Activated CD8-positive, alpha-beta memory T cell treated with anti-CD3 and anti-CD28 coated beads, Interleukin-2, amount 10 ng/mL, durations not matched to agents 7 days and 5 days (primary cell): ENCODE data around the gene EXOC1L. TPM values are rescaled to one million over a fixed set of nuclear protein-coding genes. Genes with fewer than 3 reads are reported as not detected.

Source experiments
- ATAC-seq: fragments of 150-1000 bp; cut with Tn5 transposase; one replicate; pipeline ENCODE4 v1.10.0; 2021; ENCODE audit warnings: moderate library complexity
- CTCF ChIA-PET: fragments of 350-600 bp; sonication (Branson Sonifier 250); formaldehyde crosslinking; loops from one replicate; lab custom pipeline; 2021; ENCODE audit warnings: antibody characterized with exemption; lab: Charles Lee
- DNase-seq: peaks from one replicate; pipeline ENCODE4 v3.0.0-alpha.2; 2020
- H3K27ac Mint-ChIP-seq: one replicate; pipeline ENCODE4 v1.8.0; 2021; ENCODE audit warnings: mild to moderate bottlenecking, mixed read lengths
- H3K27me3 Mint-ChIP-seq: one replicate; pipeline ENCODE4 v1.8.0; 2021; ENCODE audit warnings: mixed read lengths
- H3K36me3 Mint-ChIP-seq: one replicate; pipeline ENCODE4 v1.8.0; 2021; ENCODE audit warnings: mild to moderate bottlenecking, mixed read lengths
- H3K4me1 Mint-ChIP-seq: one replicate; pipeline ENCODE4 v1.8.0; 2021; ENCODE audit warnings: mixed read lengths
- H3K4me3 Mint-ChIP-seq: one replicate; pipeline ENCODE4 v1.8.0; 2021; ENCODE audit warnings: mild to moderate bottlenecking, moderate library complexity, mixed read lengths
- H3K9me3 Mint-ChIP-seq: one replicate; pipeline ENCODE4 v1.8.0; 2022; ENCODE audit warnings: low read depth, mixed read lengths
- total RNA-seq, 2 experiments: library from RNA; stranded (reverse); gene quantifications; one replicate each; pipeline ENCODE4 v1.2.3, GENCODE V29; 2021

The EXOC1L gene
- total RNA-seq, 2 experiments from 2014 or later = not detected

GRCh38 chr4:55868581-55869090 is 49.0 kb downstream of the EXOC1L start:
- Mint-ChIP-seq H3K36me3 (peaks cover 28% of the 10 kb centered on the region), H3K4me1 (peaks cover 26% of the 10 kb centered on the region), H3K27ac (peak overlapping the region; percentile 4), H3K27me3 (no peaks in the 10 kb centered on the region), H3K9me3 (no peaks in the 10 kb centered on the region), H3K4me3 (no peak overlapping the region)
- CTCF ChIA-PET = no interaction called here
- ATAC-seq (no peak), DNase-seq (no peak)

- CTCF ChIA-PET = interaction anchor here (1.3 kb wide), 1 partner anchor 76 kb away, joined by 3 read pairs; no protein-coding TSS in a partner anchor
- Mint-ChIP-seq H3K27me3 (no peaks in the 10 kb centered on the region), H3K27ac (no peak overlapping the region), H3K4me1 (peaks cover 13% of the 10 kb centered on the region), H3K36me3 (peaks cover 24% of the 10 kb centered on the region), H3K4me3 (no peak overlapping the region), H3K9me3 (no peaks in the 10 kb centered on the region)
- DNase-seq (no peak), ATAC-seq (no peak)
These were observed 51.8 kb downstream of the EXOC1L start for GRCh38 chr4:55871299-55871800.

- CTCF ChIA-PET = no interaction called here
- ATAC-seq (no peak), DNase-seq (no peak)
- H3K4me3 Mint-ChIP-seq = no peak overlapping the region
- peaks cover 4% of the 10 kb centered on the region for H3K4me1 Mint-ChIP-seq
- H3K9me3 Mint-ChIP-seq = no peaks in the 10 kb centered on the region
- no peaks in the 10 kb centered on the region for H3K27me3 Mint-ChIP-seq
- peaks cover 31% of the 10 kb centered on the region for H3K36me3 Mint-ChIP-seq
- H3K27ac Mint-ChIP-seq = no peak overlapping the region
These were observed 55.2 kb downstream of the EXOC1L start for GRCh38 chr4:55874831-55875230.

GRCh38 chr4:55876387-55876786 is 56.8 kb downstream of the EXOC1L start:
- DNase-seq (no peak), ATAC-seq (no peak)
- no peaks in the 10 kb centered on the region for H3K27me3 Mint-ChIP-seq
- CTCF ChIA-PET = interaction anchor here (1.2 to 1.7 kb wide), 3 partner anchors 10 to 72 kb away, joined by 3 to 4 read pairs (median 3); partner anchors contain the start of gene CEP135
- no peak overlapping the region for H3K4me3 Mint-ChIP-seq
- no peak overlapping the region for H3K27ac Mint-ChIP-seq
- no peaks in the 10 kb centered on the region for H3K9me3 Mint-ChIP-seq
- peaks cover 33% of the 10 kb centered on the region for H3K36me3 Mint-ChIP-seq
- H3K4me1 Mint-ChIP-seq = no peaks in the 10 kb centered on the region

GRCh38 chr4:55879224-55879623 is 59.6 kb downstream of the EXOC1L start:
- ATAC-seq (no peak), DNase-seq (no peak)
- H3K27ac Mint-ChIP-seq = no peak overlapping the region
- H3K4me3 Mint-ChIP-seq = no peak overlapping the region
- H3K27me3 Mint-ChIP-seq = no peaks in the 10 kb centered on the region
- H3K4me1 Mint-ChIP-seq = no peaks in the 10 kb centered on the region
- CTCF ChIA-PET = interaction anchor here (1.3 kb wide), 1 partner anchor 21 kb away, joined by 3 read pairs; no protein-coding TSS in a partner anchor
- no peaks in the 10 kb centered on the region for H3K9me3 Mint-ChIP-seq
- peaks cover 33% of the 10 kb centered on the region for H3K36me3 Mint-ChIP-seq

- no peak for DNase-seq
- ATAC-seq = no peak
- Mint-ChIP-seq H3K36me3 (peaks cover 32% of the 10 kb centered on the region), H3K9me3 (no peaks in the 10 kb centered on the region), H3K4me1 (no peaks in the 10 kb centered on the region), H3K27me3 (no peaks in the 10 kb centered on the region), H3K4me3 (no peak overlapping the region), H3K27ac (no peak overlapping the region)
- CTCF ChIA-PET = interaction anchor here (1.2 to 1.3 kb wide), 2 partner anchors 19 to 68 kb away, joined by 3 to 4 read pairs; partner anchors contain the start of gene CEP135
These were observed 61.2 kb downstream of the EXOC1L start for GRCh38 chr4:55880652-55881280.

GRCh38 chr4:55884093-55884850 is 64.7 kb downstream of the EXOC1L start:
- no peak overlapping the region for H3K4me3 Mint-ChIP-seq
- no peaks in the 10 kb centered on the region for H3K27me3 Mint-ChIP-seq
- DNase-seq = no peak
- H3K36me3 Mint-ChIP-seq = peaks cover 19% of the 10 kb centered on the region
- ATAC-seq = no peak
- CTCF ChIA-PET = no interaction called here
- peaks cover 3% of the 10 kb centered on the region for H3K4me1 Mint-ChIP-seq
- no peak overlapping the region for H3K27ac Mint-ChIP-seq
- no peaks in the 10 kb centered on the region for H3K9me3 Mint-ChIP-seq

GRCh38 chr4:55884851-55885219 is 65.2 kb downstream of the EXOC1L start:
- Mint-ChIP-seq H3K9me3 (no peaks in the 10 kb centered on the region), H3K36me3 (peaks cover 18% of the 10 kb centered on the region), H3K27me3 (no peaks in the 10 kb centered on the region), H3K27ac (no peak overlapping the region), H3K4me3 (no peak overlapping the region), H3K4me1 (peaks cover 3% of the 10 kb centered on the region)
- DNase-seq (no peak), ATAC-seq (no peak)
- CTCF ChIA-PET = no interaction called here

Other genes with a start within 250 kb of the EXOC1L start
- not detected for gene PDCL2, start 227.5 kb upstream of the EXOC1L start, total RNA-seq
- gene NMU, start 183.5 kb upstream of the EXOC1L start, total RNA-seq = not detected
- 10 to 100 TPM; 24.2 to 26.9 TPM for gene EXOC1, start 33.9 kb downstream of the EXOC1L start, total RNA-seq
- gene CEP135, start 129.2 kb downstream of the EXOC1L start, total RNA-seq = 10 to 100 TPM; 15.7 to 15.8 TPM